ENCODE measurements around the gene PHKB.

- no peak for TF ChIP-seq POLR2A (IDR thresholded peaks at IDR 0.05)
- TF ChIP-seq CTCF (IDR thresholded peaks at IDR 0.05): no peak
- TF ChIP-seq EP300 (IDR thresholded peaks at IDR 0.05; ENCODE audit: low read depth): no peak
Observed at GRCh38 chr16:47476654-47477345, 15.7 kb downstream of the PHKB start.
